ENCODE measurements around the gene SLC2A4. TPM values are rescaled to one million over a fixed set of nuclear protein-coding genes. Genes with fewer than 3 reads are reported as not detected.

The SLC2A4 gene
- total RNA-seq, 1 experiment from 2014 or later: 0.44 TPM

- no peak for DNase-seq (ENCODE audit: low read depth)
Measured at GRCh38 chr17:7246779-7247178, 34.7 kb upstream of the SLC2A4 start.

GRCh38 chr17:7248796-7249195, 32.7 kb upstream of the SLC2A4 start:
- no peak for DNase-seq (ENCODE audit: low read depth)

GRCh38 chr17:7249214-7249613, 32.3 kb upstream of the SLC2A4 start:
- DNase-seq (ENCODE audit: low read depth): no peak

- DNase-seq (ENCODE audit: low read depth): no peak
Measured at GRCh38 chr17:7249830-7250229, 31.7 kb upstream of the SLC2A4 start.

GRCh38 chr17:7250695-7251627, 30.6 kb upstream of the SLC2A4 start:
- no peak for DNase-seq (ENCODE audit: low read depth)

- peak; percentile 99 for DNase-seq (ENCODE audit: low read depth)
Measured at GRCh38 chr17:7251661-7252175, 29.8 kb upstream of the SLC2A4 start, which contains the start of gene CTDNEP1. Gene CTDNEP1 (minus strand): TSS chr17:7251734. CDS start chr17:7251296, 438 bp downstream.

- peak; percentile 92 for DNase-seq (ENCODE audit: low read depth)
Measured at GRCh38 chr17:7252176-7253043, 29.1 kb upstream of the SLC2A4 start, which contains the start of gene ELP5. Gene ELP5 (plus strand): TSS chr17:7252215. CDS start chr17:7252551, 336 bp downstream.

- no peak for DNase-seq (ENCODE audit: low read depth)
Measured at GRCh38 chr17:7253082-7253481, 28.4 kb upstream of the SLC2A4 start.

GRCh38 chr17:7254511-7254910, 27.0 kb upstream of the SLC2A4 start:
- no peak for DNase-seq (ENCODE audit: low read depth)

- no peak for DNase-seq (ENCODE audit: low read depth)
Measured at GRCh38 chr17:7256766-7257456, 24.6 kb upstream of the SLC2A4 start.

GRCh38 chr17:7258731-7259554, 22.6 kb upstream of the SLC2A4 start:
- DNase-seq (ENCODE audit: low read depth): no peak

GRCh38 chr17:7259555-7259889, 22.0 kb upstream of the SLC2A4 start:
- no peak for DNase-seq (ENCODE audit: low read depth)

- no peak for DNase-seq (ENCODE audit: low read depth)
Measured at GRCh38 chr17:7260151-7260550, 21.4 kb upstream of the SLC2A4 start.

GRCh38 chr17:7260651-7261378, 20.7 kb upstream of the SLC2A4 start:
- DNase-seq (ENCODE audit: low read depth): no peak

- DNase-seq (ENCODE audit: low read depth): no peak
Measured at GRCh38 chr17:7261379-7262191, 19.9 kb upstream of the SLC2A4 start.

GRCh38 chr17:7262192-7262934, 19.2 kb upstream of the SLC2A4 start, which contains the start of gene CLDN7:
Gene CLDN7 (minus strand): TSS chr17:7262478. CDS start chr17:7262043, 435 bp downstream.
- DNase-seq (ENCODE audit: low read depth): no peak

- DNase-seq (ENCODE audit: low read depth): no peak
Measured at GRCh38 chr17:7262935-7263800, 18.4 kb upstream of the SLC2A4 start.

GRCh38 chr17:7263801-7264078, 17.8 kb upstream of the SLC2A4 start:
- no peak for DNase-seq (ENCODE audit: low read depth)
